ENCODE data around the gene PTGDR.

- peak; percentile 46 to 79 (median 61); a peak in 5 of 6 replicates for TF ChIP-seq CTCF (IDR thresholded peaks at IDR 0.05 in 2 of 3, conservative IDR thresholded peaks at IDR 0.05 in 1 of 3; ENCODE audit: borderline replicate concordance in 1 of 3, insufficient read depth in 1 of 3, low read depth in 2 of 3, low read length in 2 of 3)
- no peak for TF ChIP-seq POLR2AphosphoS5 (IDR thresholded peaks at IDR 0.05; ENCODE audit: low read depth, low read length)
- TF ChIP-seq REST (IDR thresholded peaks at IDR 0.05; ENCODE audit: low read depth): no peak
- no peak for TF ChIP-seq CEBPB (IDR thresholded peaks at IDR 0.05; ENCODE audit: low read depth)
These were observed 4.9 kb downstream of the PTGDR start for GRCh38 chr14:52272375-52272774.

Data from HCT116 (cell line).